Measurements from ENCODE around the gene ANAPC2. TPM values are rescaled to one million over a fixed set of nuclear protein-coding genes. Genes with fewer than 3 reads are reported as not detected.
"Not testable (repeated sequence)": the region's sequence is repeated elsewhere in the genome, so short reads cannot be mapped to it uniquely, and the experiment has no call there.

The ANAPC2 gene
- polyA plus RNA-seq, 12 donors: 21.1 to 36.5 (median 30.4) TPM; not detected in 1

GRCh38 chr9:137147091-137147792 lies 41.1 kb downstream of the ANAPC2 start:
- no peak for DNase-seq

GRCh38 chr9:137146527-137146918 lies 41.8 kb downstream of the ANAPC2 start:
- no peak for DNase-seq

GRCh38 chr9:137145731-137146526 lies 42.4 kb downstream of the ANAPC2 start:
- no peak for DNase-seq

- no peak for DNase-seq
Measured at GRCh38 chr9:137143459-137143858, 44.9 kb downstream of the ANAPC2 start.

GRCh38 chr9:137141976-137142936 lies 46.1 kb downstream of the ANAPC2 start:
- no peak for DNase-seq

GRCh38 chr9:137141050-137141810 lies 47.1 kb downstream of the ANAPC2 start:
- DNase-seq: no peak

- no peak for DNase-seq
Measured at GRCh38 chr9:137140151-137141012, 48.0 kb downstream of the ANAPC2 start.

GRCh38 chr9:137139468-137140150 lies 48.8 kb downstream of the ANAPC2 start:
- DNase-seq: no peak

- peak; percentile 40 for DNase-seq
Measured at GRCh38 chr9:137138722-137139467, 49.5 kb downstream of the ANAPC2 start, which contains the start of gene GRIN1. Gene GRIN1, plus strand, starts transcription at chr9:137139154. Its CDS starts 333 bp downstream, at chr9:137139487.

- DNase-seq: no peak
Measured at GRCh38 chr9:137138058-137138721, 50.2 kb downstream of the ANAPC2 start.

- DNase-seq: no peak
Measured at GRCh38 chr9:137136881-137137607, 51.3 kb downstream of the ANAPC2 start.

- no peak for DNase-seq
Measured at GRCh38 chr9:137136261-137136880, 52.0 kb downstream of the ANAPC2 start.

GRCh38 chr9:137135154-137135553 lies 53.2 kb downstream of the ANAPC2 start:
- not testable (repeated sequence) for DNase-seq

- DNase-seq: no peak
Measured at GRCh38 chr9:137134191-137134590, 54.2 kb downstream of the ANAPC2 start.

- no peak for DNase-seq
Measured at GRCh38 chr9:137130176-137130755, 58.1 kb downstream of the ANAPC2 start.

GRCh38 chr9:137129456-137130175 lies 58.7 kb downstream of the ANAPC2 start:
- peak; percentile 85 for DNase-seq
